GM18858 (cell line): ENCODE data around the gene JAML.
"Not testable (repeated sequence)": the region's sequence is repeated elsewhere in the genome, so short reads cannot be mapped to it uniquely, and the experiment has no call there.

Experiments
- ATAC-seq: cut with Tn5 transposase; IDR thresholded peaks from one replicate; pipeline ENCODE4 v1.9.1; 2021; ENCODE audit not compliant: unreplicated experiment

Gene JAML

GRCh38 chr11:118199135-118199534 is 25.7 kb downstream of the JAML start:
- ATAC-seq, result no peak

DNA sequence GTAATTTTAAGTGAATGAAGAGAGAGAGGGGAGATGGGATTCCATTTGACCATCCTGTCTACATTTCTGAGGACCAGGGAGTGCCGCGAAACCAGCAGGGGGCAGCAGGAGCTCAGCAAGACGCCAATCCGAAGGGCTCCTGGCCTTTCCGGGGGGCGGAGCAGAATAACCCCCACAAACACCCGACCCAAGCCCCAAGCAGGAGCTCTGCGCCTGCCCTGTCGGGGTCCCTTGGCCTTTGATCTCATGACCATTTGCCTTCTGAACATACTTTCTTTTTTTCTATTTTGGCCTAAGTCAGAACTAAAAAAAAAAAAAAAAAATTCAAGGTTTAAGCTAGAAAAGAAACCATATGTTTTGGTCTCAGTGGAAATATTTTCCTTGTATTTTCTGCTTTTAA is 26.4 kb downstream of the JAML start:
- no peak for ATAC-seq

DNA sequence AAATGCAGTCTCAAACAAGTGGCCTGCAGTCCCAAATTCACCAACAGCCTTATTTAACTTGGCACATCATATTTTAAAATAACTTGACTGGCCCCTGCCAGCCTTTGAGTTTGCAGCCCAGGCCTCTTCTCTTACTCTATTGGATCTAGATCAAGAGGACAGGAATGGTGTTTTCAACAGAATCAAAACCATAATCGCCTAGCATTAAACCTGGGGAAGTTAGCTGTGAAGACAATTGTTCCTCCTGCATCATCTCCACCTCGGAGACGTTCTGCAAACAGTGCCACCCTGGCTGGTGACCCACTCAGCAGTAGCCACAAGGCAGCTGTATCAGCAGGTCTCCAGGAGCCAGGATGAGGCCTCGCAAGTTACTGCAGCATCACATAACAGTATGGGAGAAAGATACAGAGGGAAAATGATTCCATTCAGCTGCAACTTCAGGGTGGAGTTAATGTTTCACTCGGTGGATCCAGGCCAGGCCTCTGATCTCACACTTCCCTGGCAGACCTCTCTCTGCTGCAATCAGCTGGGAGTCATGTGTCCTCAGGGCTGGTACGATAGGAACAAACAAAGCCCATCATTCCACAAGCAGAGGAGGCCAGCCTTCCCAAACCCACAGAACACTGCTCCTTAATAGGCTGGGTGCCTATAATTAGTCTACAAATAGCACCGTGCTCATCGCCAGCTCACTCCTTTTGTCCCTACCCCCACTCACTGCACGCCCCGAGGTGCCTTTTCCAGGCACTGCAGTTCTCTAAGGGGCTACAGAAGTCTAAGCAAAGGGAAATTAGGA is 29.8 kb downstream of the JAML start:
- ATAC-seq, result no peak

GRCh38 chr11:118193910-118194566 is 30.8 kb downstream of the JAML start:
- ATAC-seq, result no peak

DNA sequence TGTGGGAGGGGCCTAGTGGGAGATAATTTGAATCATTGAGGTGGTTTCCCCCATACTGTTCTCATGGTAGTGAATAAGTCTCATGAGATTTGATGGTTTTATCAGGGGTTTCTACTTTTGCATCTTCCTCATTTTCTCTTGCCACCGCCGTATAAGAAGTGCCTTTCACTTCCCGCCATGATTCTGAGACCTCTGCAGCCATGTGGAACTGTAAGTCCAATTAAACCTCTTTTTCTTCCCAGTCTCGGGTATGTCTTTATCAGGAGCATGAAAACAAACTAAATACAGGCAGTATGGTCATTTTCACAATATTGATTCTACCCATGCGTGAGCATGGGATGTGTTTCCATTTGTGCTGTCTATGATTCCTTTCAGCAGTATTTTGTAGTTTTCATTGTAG is 32.0 kb downstream of the JAML start:
- ATAC-seq, result not testable (repeated sequence)

DNA sequence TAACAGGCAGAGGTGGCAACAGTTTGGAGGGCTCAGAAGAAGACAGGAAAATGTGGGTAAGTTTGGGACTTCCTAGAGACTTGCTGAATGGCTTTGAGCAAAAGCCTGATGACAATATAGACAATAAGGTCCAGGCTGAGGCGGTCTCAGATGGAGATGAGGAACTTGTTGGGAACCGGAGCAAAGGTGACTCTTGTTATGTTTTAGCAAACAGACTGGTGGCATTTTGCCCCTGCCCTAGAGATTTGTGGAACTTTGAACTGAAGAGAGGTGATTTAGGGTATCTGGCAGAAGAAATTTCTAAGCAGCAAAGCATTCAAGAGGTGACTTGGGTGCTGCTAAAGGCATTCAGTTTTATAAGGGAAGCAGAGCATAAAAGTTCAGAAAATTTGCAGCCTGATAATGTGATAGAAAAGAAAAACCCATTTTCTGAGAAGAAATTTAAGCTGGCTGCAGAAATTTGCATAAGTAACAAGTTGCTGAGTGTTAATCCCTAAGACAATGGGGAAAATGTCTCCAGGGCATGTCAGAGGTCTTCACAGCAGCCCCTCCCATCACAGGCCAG is 33.8 kb downstream of the JAML start:
- ATAC-seq, result not testable (repeated sequence)

DNA sequence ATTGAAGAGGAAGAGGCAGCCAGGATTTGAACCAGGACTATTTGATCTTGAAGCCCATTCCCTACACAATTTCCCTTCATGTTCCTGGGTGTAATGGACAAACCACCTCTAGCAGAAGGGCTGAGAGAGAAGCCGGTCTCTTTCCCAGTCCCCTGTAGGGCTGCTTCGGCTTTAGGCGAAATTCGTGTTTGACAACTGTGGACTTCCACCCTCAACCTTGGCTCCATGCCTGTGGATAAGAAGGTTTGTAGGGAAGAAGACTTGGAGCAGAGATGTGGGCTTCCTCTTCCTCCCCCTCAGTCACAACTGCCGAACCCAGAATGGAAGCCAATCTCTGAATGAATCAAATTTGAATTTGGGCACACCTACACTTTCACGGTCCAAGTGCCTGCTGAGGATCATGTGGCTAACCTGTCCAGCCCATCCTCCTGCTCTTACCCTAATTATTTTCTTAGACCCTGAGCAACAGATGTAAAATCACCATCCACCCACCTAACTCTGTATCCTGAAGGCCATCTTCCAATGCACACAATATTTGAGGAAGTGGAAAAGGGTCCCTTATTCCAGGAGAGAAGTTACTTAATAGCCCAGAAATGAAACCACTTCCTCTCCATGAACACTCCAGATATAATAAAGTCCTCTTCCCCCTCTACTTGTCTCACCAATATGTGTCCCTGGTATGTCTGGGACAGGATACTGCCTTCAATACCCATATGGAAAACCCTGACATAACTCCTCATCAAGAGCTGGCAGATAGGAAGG is 38.3 kb downstream of the JAML start:
- ATAC-seq, result no peak

DNA sequence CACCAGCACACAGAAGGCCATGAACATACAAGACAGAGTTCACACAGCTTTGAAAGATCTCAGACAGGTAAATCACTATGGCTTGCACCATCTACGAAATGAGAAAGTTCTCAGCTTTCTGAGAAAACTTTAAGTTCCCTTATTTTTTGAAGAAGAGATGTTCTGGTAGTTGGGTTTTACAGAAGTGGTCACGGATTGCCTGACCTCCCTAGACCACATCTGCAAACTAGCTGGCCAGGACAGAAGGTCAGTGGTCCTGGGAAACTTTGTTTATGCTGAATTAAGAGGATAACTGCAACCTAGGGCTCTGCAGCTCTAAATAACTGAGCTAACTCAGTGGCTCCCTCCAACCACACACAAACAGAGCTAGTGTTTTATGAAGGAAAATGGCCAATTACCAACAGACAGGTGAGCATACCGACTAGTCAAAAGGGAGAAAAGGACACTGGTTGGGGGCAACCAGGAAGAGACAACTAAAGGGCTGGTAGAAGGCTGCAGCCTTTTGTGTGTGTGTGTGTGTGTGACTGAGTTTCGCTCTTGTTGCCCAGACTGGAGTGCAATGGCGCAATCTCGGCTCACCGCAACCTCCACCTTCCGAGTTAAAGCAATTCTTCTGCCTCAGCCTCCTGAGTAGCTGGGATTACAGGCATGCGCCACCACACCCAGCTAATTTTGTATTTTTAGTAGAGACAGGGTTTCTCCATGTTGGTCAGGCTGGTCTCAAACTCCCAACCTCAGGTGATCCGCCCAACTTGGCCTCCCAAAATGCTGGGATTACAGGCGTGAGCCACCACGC is 39.8 kb downstream of the JAML start:
- no peak for ATAC-seq

- not testable (repeated sequence) for ATAC-seq
Measured at GRCh38 chr11:118183691-118184090, 41.1 kb downstream of the JAML start.

GRCh38 chr11:118180300-118180703 is 44.5 kb downstream of the JAML start:
- no peak for ATAC-seq

DNA sequence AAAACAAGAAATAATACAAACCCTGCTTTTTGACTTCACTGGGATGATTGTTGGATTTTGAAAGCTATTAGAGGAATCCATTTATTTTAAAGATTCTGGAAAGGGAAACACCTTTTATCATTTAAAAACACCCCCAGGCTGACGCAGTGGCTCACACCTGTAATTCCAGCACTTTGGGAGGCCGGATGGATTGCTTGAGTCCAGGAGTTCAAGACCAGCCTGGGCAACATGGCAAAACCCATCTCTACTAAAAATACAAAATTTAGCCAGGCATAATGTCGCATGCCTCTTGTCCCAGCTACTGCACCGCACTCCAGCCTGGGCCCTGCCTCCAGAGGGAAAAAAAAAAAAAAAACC is 48.1 kb downstream of the JAML start:
- no peak for ATAC-seq

DNA sequence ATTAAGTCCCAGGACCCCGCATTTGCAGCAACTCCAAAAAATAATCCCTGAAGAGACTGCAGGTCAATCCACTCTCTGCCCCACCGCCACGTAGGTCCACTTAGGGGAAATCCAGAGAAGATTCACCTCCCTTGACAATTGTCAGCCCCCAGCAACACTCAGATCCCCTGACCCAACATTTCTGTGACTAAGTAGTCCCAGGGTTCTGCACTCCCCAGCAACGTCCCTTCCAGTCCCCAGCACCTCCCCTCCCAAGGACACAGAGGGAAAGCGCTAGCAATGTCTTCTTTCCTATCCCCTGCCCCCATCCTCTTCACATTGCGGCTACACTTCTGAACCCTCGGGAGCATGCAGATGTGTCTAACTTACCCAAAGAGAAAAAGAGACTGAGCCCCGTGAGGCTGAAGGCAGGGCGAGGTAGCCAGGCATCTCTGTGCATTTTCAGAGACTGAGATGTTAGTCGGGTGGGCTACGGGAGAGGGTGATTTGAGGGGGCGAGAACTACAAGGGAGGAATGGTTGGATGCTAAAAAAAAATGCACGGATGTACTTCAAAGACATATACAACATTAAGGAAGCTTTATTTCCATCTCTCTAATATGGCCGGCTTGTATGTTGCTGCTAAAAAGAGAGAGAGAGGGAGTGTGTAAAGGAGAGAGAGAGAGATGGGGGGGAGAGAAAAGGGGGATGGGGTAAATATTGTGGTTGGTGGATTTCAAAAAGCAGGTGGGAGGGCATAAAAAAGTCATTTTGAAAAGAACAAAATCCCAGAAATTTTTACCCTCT is 48.6 kb downstream of the JAML start, which contains the start of gene SCN2B:
TSS of gene SCN2B (minus strand) at position 647 of the 785 bp plus-strand sequence. CDS start at position 439, 208 bp downstream.
- ATAC-seq, result no peak

DNA sequence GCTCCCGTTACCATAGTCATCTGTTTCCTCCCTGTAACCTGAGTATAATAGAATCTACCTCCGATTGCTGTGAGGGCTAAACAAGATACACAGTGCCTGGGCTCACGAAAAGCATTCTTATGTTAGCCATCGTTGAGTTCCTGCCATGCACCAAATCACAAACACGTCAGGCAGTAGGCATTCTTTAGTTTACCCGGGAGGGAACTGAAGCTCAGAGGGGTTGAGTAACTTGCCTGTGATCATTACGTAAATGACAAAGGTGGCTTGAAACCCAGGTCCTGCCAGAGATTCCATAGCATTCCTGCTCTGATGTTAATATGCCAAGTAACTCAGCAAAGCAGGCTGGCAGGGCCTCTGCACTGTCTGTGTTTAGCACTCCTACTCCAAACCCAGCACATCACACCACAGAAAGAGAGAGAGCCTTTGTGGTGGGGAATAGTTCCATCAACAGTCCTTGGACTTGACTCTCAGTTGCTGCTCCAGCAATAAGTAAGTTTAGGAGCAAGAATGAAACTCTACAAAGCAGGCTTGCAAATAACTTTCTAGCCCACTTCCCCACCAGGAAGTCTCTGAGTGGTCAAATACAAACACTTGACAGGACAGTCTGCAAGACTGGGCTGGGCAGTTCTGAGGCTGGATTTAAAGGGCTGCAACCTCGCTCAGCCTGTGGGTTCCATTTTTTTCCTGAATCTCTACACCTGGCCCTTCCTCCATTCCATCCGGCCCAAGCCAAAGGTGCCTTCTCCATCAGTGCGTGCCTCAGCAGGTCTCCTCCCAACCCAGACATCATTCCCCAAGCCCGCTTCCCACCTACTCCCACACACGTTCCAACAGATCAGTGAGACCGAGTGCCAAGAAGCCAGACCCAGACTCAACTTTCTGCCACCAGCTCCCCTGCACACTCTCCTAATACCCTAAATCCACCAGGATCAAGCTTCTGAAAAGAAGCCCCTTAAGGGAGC is 49.5 kb downstream of the JAML start:
- no peak for ATAC-seq

DNA sequence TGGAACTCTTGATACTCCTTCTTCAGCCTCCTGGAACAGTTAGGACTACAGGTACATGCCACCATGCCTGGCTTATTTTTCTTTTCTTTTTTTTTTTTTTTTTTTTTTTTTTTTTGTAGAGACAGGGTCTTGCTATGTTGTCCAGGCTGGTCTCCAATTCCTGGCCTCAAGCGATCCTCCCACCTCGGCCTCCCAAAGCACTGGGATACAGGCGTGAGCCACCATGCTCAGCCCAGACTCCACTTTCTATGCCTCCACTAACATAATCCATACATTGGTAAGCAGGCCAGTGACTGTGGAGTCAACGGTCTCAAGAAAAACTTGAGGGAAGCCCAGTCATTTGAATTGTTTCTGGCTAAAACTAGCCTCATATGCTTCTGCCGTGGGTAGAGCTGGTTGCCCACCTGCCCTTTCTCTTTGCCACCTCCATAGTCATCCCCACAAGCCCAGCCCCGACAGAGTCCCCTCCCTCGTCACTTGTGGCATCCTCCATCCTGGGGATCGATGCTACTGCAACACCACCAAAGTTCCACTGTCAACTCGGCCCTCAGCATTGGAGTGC is 50.7 kb downstream of the JAML start:
- no peak for ATAC-seq

GRCh38 chr11:118172356-118172755 is 52.5 kb downstream of the JAML start:
- no peak for ATAC-seq

GRCh38 chr11:118171269-118172062 is 53.3 kb downstream of the JAML start:
- no peak for ATAC-seq

- no peak for ATAC-seq
Measured at GRCh38 chr11:118170882-118171268, 53.9 kb downstream of the JAML start.

DNA sequence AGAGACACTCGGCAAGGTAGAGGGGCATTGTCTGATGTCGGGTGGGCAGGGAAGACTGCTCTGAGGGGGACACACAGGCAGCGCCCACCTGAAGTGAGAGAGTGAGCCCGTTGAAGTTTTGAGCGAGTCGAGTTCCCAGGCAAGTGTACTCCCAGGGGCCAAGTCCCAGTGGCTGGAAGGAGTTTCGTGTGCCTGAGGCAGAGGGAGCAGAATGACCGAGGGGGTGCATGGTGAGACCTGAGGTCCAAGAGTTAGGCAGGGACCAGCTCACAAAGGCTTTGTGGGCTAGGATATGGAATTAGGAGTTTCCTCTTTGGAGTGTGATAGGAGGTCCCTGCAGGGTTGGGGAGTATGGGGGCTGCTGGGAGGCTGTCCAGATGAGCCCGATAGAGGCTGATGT is 54.6 kb downstream of the JAML start:
- ATAC-seq, result no peak
